Measurements from ENCODE around the gene SAMD8.

The SAMD8 gene

GRCh38 chr10:75226656-75227055 is 115.2 kb downstream of the SAMD8 start:
- DNase-seq: peak in 2 of 14 donors; percentile 3 to 11

- DNase-seq: no peak
Observed at GRCh38 chr10:75228278-75228677, 116.8 kb downstream of the SAMD8 start.

- no peak for DNase-seq
Observed at GRCh38 chr10:75228834-75229233, 117.4 kb downstream of the SAMD8 start.

DNA sequence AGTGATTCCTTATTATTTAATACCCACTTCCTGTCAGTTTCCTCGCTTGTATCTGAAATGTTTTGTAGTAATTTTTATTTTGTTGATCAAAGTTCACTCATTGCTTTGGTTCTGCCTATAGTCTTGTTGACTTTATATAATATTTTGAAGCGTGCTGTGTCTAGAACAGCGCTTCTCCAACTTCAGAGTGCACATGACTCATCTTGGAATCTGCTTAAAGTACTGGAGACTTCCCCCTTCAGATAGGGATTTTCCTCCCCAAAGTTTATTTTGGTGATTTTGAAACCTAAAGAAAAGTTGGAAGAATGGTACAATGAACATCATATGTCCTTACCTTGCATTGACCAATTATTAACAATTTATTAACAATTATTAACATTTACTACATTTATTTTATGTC is 118.5 kb downstream of the SAMD8 start:
- no peak for DNase-seq

DNA sequence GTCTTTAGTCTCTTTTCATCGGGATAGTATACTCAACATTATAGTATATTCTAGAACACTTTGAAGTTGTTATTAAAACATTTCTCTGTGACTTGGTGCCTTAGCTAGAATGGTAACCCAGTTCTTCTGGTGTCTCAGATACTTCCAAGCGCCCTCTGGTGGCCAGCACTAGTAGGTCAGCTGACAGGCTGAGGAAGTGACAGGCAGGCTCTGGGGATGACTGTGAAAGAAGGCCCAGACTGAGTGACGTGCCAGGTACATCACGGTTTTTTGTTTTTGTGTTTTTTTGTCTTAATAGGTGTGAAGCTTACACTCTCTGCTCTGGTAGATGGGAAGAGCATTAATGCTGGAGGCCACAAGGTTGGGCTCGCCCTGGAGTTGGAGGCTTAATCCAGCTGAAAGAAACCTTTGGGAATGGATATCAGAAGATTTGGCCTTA is 119.2 kb downstream of the SAMD8 start:
- DNase-seq: peak in 12 of 14 donors; percentile 38 to 77 (median 66)
